ENCODE data around the gene CDC42BPB.

DNA sequence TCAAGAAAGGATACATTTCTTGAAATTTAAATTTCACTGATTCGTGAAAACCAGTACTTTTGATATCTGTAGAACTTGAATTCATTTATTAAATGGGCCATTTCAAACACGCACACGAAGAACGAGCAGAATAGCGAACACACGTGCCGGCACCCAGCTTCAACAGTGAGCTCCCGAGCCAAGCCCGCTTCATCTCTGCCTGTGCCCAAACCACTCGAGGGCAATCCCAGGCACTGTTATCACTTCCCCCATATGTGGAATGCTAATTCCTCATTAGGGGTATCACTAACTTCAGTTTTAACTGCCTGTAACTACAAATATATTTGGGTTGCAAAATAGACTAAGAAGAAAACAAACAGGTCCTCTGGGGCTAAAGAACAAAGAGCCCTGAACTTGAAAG, 86.9 kb downstream of the CDC42BPB start:
- no peak for TF ChIP-seq EZH2 (IDR thresholded peaks at IDR 0.05)
- TF ChIP-seq EZH2phosphoT487 (IDR thresholded peaks at IDR 0.05), result no peak

Data from neural progenitor cell (in vitro differentiated cells).